Adrenal gland (tissue), 12 donors: Measurements from ENCODE around the gene PEX3. TPM values are rescaled to one million over a fixed set of nuclear protein-coding genes. Genes with fewer than 3 reads are reported as not detected.
A peak's percentile ranks its signal among the peaks of the same experiment; 100 is the strongest.

ENCODE experiments used
- DNase-seq, 7 donors: peaks; one replicate each; pipeline ENCODE4 v3.0.0-alpha.2; 2019 to 2020
- H3K27ac ChIP-seq, 5 donors: fragments of 200-600 bp; sonication (generic) in 4 of 5; 1 replicate in 3 of 5; 2 replicates in 2 of 5; pipeline versions ENCODE4 v1.5.1 to v1.8.0; 2016 to 2020; ENCODE audit warnings: mild to moderate bottlenecking in 1 of 5
- H3K27me3 ChIP-seq: fragments of 200-600 bp; 2 replicates; pipeline ENCODE4 v1.8.0; 2021
- H3K36me3 ChIP-seq, 2 donors: fragments of 200-600 bp; replicated peaks in 1 of 2; 1 replicate in 1 of 2; 2 replicates in 1 of 2; pipeline versions ENCODE4 v1.5.1 to v1.8.0; 2018 to 2022
- H3K4me1 ChIP-seq, 2 donors: fragments of 200-600 bp; replicated peaks in 1 of 2; 1 replicate in 1 of 2; 2 replicates in 1 of 2; pipeline versions ENCODE4 v1.5.1 to v1.8.0; 2018 to 2021
- H3K4me3 ChIP-seq, 4 donors: fragments of 200-600 bp; sonication (generic) in 3 of 4; one replicate each; pipeline ENCODE4 v1.5.1; 2016 to 2018
- H3K9me3 ChIP-seq, 3 donors: fragments of 200-600 bp; sonication (generic) in 1 of 3; replicated peaks in 1 of 3; 1 replicate in 2 of 3; 2 replicates in 1 of 3; pipeline versions ENCODE4 v1.5.1 to v1.8.0; 2016 to 2021
- CTCF ChIP-seq, 6 experiments: fragments of 450-650 bp in 4 of 6; fragments of 200-600 bp in 2 of 6; sonication (generic) in 1 of 6; IDR thresholded peaks; 1 replicate in 5 of 6; 2 replicates in 1 of 6; pipeline versions ENCODE4 v1.5.1 to v1.8.0; 2016 to 2021; ENCODE audit warnings: antibody characterized with exemption in 6 of 6, mild to moderate bottlenecking in 2 of 6, moderate library complexity in 1 of 6
- POLR2A ChIP-seq, 2 donors: fragments of 450-650 bp; IDR thresholded peaks; one replicate each; pipeline ENCODE4 v1.6.1; 2017; ENCODE audit warnings: antibody characterized with exemption in 2 of 2, mild to moderate bottlenecking in 2 of 2, moderate library complexity in 1 of 2
- WGBS, 4 donors: extraction: QIAGEN DNeasy Blood & Tissue Kit in 2 of 4; methylation state at CpG; one replicate each; pipeline versions ENCODE4 v1.1.5 to v1.1.7; 2013 to 2017; 5-methylcytosine and 5-hydroxymethylcytosine counted together
- intact Hi-C, 2 donors: fragments of 100-400 bp; cut with DNase I; formaldehyde crosslinking; loops; one replicate each; pipeline versions ENCODE4 v1.14.1 to v1.15.0; 2022 to 2023
- polyA plus RNA-seq, 3 donors: library from polyadenylated mRNA; stranded (reverse); fragments of 200-250 nt in 2 of 3; fragments of 350-450 nt in 1 of 3; fragmentation: Illumina TruSeq in 1 of 3; extraction: RNeasy Lipid Tissue Mini Kit (QIAGEN cat#74804) in 1 of 3; gene quantifications; one replicate each; pipeline ENCODE4 v1.2.3, GENCODE V29; 2013 to 2014
- total RNA-seq, 9 donors: library from RNA; depleted of rRNA in 4 of 9; stranded (reverse); fragments of >200 nt in 4 of 9; fragments of 120-200 nt in 1 of 9; fragmentation: NEBNext Ultra II Directional in 1 of 9; extraction: Animal tissue kit (Norgen Biotek cat#: 25700) in 1 of 9; gene quantifications; one replicate each; pipeline versions ENCODE4 v1.1.0 to v1.2.4, GENCODE V29; 2013 to 2023
- donor health status: healthy with polysubstance abuse.
- donor health status: Bipolar disorder and iron deficiency.
- donor health status: DM: yes; HTN: yes; CAD: no.
- donor health status: DM: no; HTN: no; CAD: no.
- donor health status: DM: no; HTN: no; CAD: no.
- donor health status: DM: yes; HTN: yes; CAD: no.

PEX3 gene
- total and polyA plus RNA-seq, 12 donors = 16.3 to 165 (median 54.2) TPM

- intact Hi-C loops = no loop called here
- 83 to 88% (median 86%) methylated on average over 5 of the region's 5 CpGs for WGBS, 4 donors
- TF ChIP-seq POLR2A (IDR thresholded peaks at IDR 0.05) = no peak
- no peak for TF ChIP-seq CTCF (IDR thresholded peaks at IDR 0.05)
- H3K9me3 ChIP-seq = no peaks in the 10 kb centered on the region
- H3K4me3 ChIP-seq = no peak overlapping the region
- no peaks in the 10 kb centered on the region for H3K36me3 ChIP-seq
- H3K27me3 ChIP-seq = no peaks in the 10 kb centered on the region
- peaks cover 0 to 6% of the 10 kb centered on the region in 2 donors for H3K4me1 ChIP-seq
- no peak overlapping the region for H3K27ac ChIP-seq
- no peak for DNase-seq
Observed at GRCh38 chr6:143535189-143535614, 84.6 kb downstream of the PEX3 start.

GRCh38 chr6:143536461-143536865 is 85.9 kb downstream of the PEX3 start:
- peaks cover 0 to 6% of the 10 kb centered on the region in 2 donors for H3K4me1 ChIP-seq
- TF ChIP-seq CTCF (IDR thresholded peaks at IDR 0.05) (no peak), POLR2A (IDR thresholded peaks at IDR 0.05) (no peak)
- 2 to 8% (median 4%) methylated on average over 5 to 27 of the region's 27 CpGs for whole genome bisulfite sequencing, 4 donors
- H3K4me3 ChIP-seq = peak overlapping the region in 3 of 4 donors; percentile 5 to 75 (median 51)
- H3K27ac ChIP-seq = peak overlapping the region in 3 of 5 donors; percentile 34 to 83 (median 76)
- no peaks in the 10 kb centered on the region for H3K36me3 ChIP-seq
- no peaks in the 10 kb centered on the region for H3K27me3 ChIP-seq
- peak in 6 of 7 donors; percentile 31 to 54 (median 44) for DNase-seq
- no peaks in the 10 kb centered on the region for H3K9me3 ChIP-seq
- intact Hi-C loops = no loop called here

GRCh38 chr6:143536866-143537691 is 86.5 kb downstream of the PEX3 start:
- Histone ChIP-seq H3K27me3 (no peaks in the 10 kb centered on the region), H3K36me3 (no peaks in the 10 kb centered on the region), H3K4me3 (peak overlapping the region in 2 of 4 donors; percentile 43 to 75), H3K4me1 (peaks cover 0 to 6% of the 10 kb centered on the region in 2 donors), H3K27ac (peak overlapping the region in 3 of 5 donors; percentile 34 to 83 (median 76)), H3K9me3 (no peaks in the 10 kb centered on the region)
- WGBS, 4 donors = 0 to 2% (median 1%) methylated on average over 9 to 103 of the region's 103 CpGs
- intact Hi-C loops = no loop called here
- DNase-seq = peak; percentile 58 to 70 (median 65)
- TF ChIP-seq POLR2A (IDR thresholded peaks at IDR 0.05) (no peak), CTCF (IDR thresholded peaks at IDR 0.05) (peak in 5 of 6 experiments; percentile 12 to 37 (median 21))

- TF ChIP-seq CTCF (IDR thresholded peaks at IDR 0.05) (no peak), POLR2A (IDR thresholded peaks at IDR 0.05) (no peak)
- peaks cover 0 to 6% of the 10 kb centered on the region in 2 donors for H3K4me1 ChIP-seq
Observed at GRCh38 chr6:143538374-143538773, 87.8 kb downstream of the PEX3 start.

More at GRCh38 chr6:143538374-143538773, 87.8 kb downstream of the PEX3 start:
- Histone ChIP-seq H3K9me3 (no peaks in the 10 kb centered on the region), H3K36me3 (no peaks in the 10 kb centered on the region), H3K27ac (no peak overlapping the region), H3K27me3 (no peaks in the 10 kb centered on the region), H3K4me3 (no peak overlapping the region)
- DNase-seq = no peak
- intact Hi-C loops = no loop called here
- 93 to 98% (median 97%) methylated on average over 7 of the region's 7 CpGs for WGBS, 4 donors
